GM23338 (cell line): ENCODE results near the gene P2RX7.

ENCODE experiments used
- CREB1 ChIP-seq: fragments of 250-450 bp; sonication (Bioruptor Pico); IDR thresholded peaks from 2 replicates; pipeline ENCODE4 v1.5.0; 2020; ENCODE audit warnings: low read depth, mild to moderate bottlenecking, moderate library complexity
- EZH2 ChIP-seq: fragments of 200-600 bp; sonication (generic); IDR thresholded peaks from one replicate; pipeline ENCODE4 v1.8.0; 2017; ENCODE audit warnings: antibody characterized with exemption, mild to moderate bottlenecking, low read depth; ENCODE audit not compliant: unreplicated experiment
- EZH2phosphoT487 ChIP-seq: fragments of 200-600 bp; sonication (generic); IDR thresholded peaks from one replicate; pipeline ENCODE4 v1.8.1; 2018; ENCODE audit warnings: antibody characterized with exemption; ENCODE audit not compliant: unreplicated experiment
- JUNB ChIP-seq: IDR thresholded peaks from one replicate; pipeline ENCODE4 v1.6.1; 2016; ENCODE audit warnings: antibody characterized with exemption; ENCODE audit not compliant: unreplicated experiment
- POLR2AphosphoS5 ChIP-seq: IDR thresholded peaks from 2 replicates; pipeline ENCODE4 v1.6.1; 2016; ENCODE audit warnings: antibody characterized with exemption, low read depth
- STAT1 ChIP-seq: IDR thresholded peaks from one replicate; pipeline ENCODE4 v1.6.1; 2016; ENCODE audit warnings: antibody characterized with exemption; ENCODE audit not compliant: unreplicated experiment
- TF ChIP-seq, protein P1 (sequence below), 2 experiments: fragments of 200-600 bp in 1 of 2; sonication (generic) in 1 of 2; conservative IDR thresholded peaks; 2 replicates each; pipeline versions ENCODE4 v1.5.1 to v1.6.1; 2016 to 2017; ENCODE audit warnings: antibody characterized with exemption in 2 of 2, low read depth in 2 of 2, mild to moderate bottlenecking in 2 of 2, moderate library complexity in 1 of 2
- TF ChIP-seq, protein P2 (sequence below): IDR thresholded peaks from one replicate; pipeline ENCODE4 v1.6.1; 2018; ENCODE audit warnings: antibody characterized with exemption; ENCODE audit not compliant: unreplicated experiment
- TF ChIP-seq, protein P3 (sequence below): IDR thresholded peaks from 2 replicates; pipeline ENCODE4 v1.6.1; 2016; ENCODE audit warnings: antibody characterized with exemption

DNA sequence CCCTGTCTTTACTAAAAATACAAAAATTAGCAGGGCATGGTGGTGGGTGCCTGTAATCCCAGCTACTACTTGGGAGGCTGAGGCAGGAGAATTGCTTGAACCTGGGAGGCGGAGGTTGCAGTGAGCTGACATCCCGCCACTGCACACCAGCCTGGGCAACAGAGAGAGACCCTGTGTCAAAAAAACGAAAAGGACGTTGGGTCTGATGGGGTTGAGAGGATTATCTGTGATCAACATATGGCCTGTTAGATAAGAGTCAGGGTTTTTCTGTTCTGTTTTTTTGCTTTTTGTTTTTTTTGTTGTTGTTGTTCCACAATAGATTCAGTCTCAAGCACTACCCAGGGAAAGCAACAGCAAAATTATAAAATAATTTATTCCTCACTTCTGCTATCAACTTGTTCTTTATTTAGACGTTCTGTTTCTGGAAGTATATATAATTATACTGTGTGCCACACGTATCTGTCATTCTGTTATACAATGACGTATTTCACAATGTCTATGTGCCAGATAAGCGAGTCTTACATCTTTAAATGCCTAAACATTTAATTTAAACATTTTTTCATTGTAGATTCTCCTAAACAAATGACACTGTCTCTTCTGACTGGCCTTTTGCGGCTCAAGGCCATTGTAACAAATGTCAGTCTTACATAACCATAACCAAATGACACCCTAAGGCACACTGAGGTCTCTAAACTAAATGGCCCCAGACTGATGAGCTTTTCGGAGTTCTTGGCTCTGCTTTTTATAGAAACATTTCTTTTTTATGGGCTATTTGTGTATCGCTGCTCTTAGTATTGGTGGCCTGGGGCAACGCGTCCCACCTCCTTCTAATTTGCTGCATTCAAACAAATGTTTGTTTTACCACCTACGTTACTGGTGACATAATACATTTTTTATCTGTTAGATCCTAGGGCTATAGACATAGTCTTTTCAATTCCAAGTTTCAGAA lies 70.0 kb downstream of the P2RX7 start:
- TF ChIP-seq, protein P1, sequence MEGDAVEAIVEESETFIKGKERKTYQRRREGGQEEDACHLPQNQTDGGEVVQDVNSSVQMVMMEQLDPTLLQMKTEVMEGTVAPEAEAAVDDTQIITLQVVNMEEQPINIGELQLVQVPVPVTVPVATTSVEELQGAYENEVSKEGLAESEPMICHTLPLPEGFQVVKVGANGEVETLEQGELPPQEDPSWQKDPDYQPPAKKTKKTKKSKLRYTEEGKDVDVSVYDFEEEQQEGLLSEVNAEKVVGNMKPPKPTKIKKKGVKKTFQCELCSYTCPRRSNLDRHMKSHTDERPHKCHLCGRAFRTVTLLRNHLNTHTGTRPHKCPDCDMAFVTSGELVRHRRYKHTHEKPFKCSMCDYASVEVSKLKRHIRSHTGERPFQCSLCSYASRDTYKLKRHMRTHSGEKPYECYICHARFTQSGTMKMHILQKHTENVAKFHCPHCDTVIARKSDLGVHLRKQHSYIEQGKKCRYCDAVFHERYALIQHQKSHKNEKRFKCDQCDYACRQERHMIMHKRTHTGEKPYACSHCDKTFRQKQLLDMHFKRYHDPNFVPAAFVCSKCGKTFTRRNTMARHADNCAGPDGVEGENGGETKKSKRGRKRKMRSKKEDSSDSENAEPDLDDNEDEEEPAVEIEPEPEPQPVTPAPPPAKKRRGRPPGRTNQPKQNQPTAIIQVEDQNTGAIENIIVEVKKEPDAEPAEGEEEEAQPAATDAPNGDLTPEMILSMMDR (conservative IDR thresholded peaks at IDR 0.05; ENCODE audit: low read depth in 2 of 2), result no peak
- TF ChIP-seq EZH2phosphoT487, result no peak
- no peak for TF ChIP-seq STAT1
- TF ChIP-seq, protein P2, sequence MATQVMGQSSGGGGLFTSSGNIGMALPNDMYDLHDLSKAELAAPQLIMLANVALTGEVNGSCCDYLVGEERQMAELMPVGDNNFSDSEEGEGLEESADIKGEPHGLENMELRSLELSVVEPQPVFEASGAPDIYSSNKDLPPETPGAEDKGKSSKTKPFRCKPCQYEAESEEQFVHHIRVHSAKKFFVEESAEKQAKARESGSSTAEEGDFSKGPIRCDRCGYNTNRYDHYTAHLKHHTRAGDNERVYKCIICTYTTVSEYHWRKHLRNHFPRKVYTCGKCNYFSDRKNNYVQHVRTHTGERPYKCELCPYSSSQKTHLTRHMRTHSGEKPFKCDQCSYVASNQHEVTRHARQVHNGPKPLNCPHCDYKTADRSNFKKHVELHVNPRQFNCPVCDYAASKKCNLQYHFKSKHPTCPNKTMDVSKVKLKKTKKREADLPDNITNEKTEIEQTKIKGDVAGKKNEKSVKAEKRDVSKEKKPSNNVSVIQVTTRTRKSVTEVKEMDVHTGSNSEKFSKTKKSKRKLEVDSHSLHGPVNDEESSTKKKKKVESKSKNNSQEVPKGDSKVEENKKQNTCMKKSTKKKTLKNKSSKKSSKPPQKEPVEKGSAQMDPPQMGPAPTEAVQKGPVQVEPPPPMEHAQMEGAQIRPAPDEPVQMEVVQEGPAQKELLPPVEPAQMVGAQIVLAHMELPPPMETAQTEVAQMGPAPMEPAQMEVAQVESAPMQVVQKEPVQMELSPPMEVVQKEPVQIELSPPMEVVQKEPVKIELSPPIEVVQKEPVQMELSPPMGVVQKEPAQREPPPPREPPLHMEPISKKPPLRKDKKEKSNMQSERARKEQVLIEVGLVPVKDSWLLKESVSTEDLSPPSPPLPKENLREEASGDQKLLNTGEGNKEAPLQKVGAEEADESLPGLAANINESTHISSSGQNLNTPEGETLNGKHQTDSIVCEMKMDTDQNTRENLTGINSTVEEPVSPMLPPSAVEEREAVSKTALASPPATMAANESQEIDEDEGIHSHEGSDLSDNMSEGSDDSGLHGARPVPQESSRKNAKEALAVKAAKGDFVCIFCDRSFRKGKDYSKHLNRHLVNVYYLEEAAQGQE, result no peak
- TF ChIP-seq POLR2AphosphoS5, result no peak
- no peak for TF ChIP-seq EZH2
- TF ChIP-seq, protein P3, sequence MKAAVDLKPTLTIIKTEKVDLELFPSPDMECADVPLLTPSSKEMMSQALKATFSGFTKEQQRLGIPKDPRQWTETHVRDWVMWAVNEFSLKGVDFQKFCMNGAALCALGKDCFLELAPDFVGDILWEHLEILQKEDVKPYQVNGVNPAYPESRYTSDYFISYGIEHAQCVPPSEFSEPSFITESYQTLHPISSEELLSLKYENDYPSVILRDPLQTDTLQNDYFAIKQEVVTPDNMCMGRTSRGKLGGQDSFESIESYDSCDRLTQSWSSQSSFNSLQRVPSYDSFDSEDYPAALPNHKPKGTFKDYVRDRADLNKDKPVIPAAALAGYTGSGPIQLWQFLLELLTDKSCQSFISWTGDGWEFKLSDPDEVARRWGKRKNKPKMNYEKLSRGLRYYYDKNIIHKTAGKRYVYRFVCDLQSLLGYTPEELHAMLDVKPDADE, result no peak
- TF ChIP-seq JUNB, result no peak
- TF ChIP-seq CREB1 (CRISPR knock-in tag), result no peak
